ENCODE measurements around the gene SH3TC1.

Gene SH3TC1

DNA sequence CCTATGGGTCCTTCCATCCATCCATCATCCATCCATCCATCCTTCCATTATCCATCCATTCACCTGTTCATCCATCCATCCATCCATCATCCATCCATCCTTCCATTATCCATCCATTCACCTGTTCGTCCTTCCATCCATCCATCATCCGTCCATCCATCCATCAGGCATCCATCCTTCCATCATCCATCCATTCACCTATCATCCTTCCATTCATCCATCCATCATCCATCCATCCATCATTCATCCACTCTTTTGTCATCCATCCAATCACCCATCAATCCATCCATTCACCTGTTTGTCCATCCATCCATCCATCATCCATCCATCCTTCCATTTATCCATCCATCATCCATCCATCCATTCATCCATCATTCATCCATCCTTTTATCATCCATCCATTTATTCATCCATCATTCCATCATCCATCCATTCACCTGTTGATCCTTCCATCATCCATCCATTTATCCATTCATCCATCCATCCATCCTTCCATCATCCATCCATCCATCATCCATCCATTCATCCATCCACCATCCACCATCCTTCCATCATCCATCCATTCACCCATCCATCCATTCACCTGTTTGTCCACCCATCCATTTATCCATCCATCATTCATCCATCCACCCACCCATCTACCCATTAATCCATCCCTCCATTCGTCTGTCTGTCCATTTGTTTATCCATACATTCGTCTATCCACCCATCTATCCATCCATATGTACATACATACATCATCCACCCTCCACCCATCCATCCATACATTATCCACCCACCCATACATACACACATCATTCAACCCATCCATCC lies 34.8 kb downstream of the SH3TC1 start:
- H3K9me3 ChIP-seq (ENCODE audit: control insufficient read depth, low read length) = no peaks in the 10 kb centered on the region
- H3K4me1 ChIP-seq (ENCODE audit: control insufficient read depth, insufficient read depth, low read length, poor library complexity, severe bottlenecking) = peaks cover 6% of the 10 kb centered on the region
- peaks cover 8% of the 10 kb centered on the region for H3K36me3 ChIP-seq (ENCODE audit: control insufficient read depth, insufficient read depth, low read length)
- H3K4me3 ChIP-seq (ENCODE audit: extremely low read depth, insufficient read depth, low read length, poor library complexity, severe bottlenecking) = no peak overlapping the region
- 82 to 89% methylated on average over 4 of the region's 4 CpGs for WGBS, 2 experiments (ENCODE audit: insufficient coverage in 2 of 2)
- no peak overlapping the region for H3K27ac ChIP-seq (ENCODE audit: low read depth, low read length, severe bottlenecking)

DNA sequence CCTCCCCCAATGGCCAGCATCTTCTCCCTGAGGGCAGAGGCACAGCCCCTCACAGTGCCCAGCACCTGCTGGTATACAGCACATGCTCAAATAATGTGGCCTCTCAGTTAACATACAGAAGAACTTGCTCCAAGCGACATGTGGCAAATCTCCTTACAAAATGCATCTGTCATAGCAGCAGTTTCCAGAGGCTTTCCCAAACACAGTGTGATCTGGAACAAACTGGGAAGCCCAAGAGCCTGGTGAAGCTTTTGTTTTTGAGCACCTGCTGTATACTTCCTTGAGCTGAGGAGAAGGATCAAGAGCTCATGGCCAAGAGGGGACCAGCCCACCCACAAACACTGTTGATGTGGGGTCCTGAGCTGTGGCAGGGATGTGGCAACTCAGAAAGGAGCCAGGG lies 35.6 kb downstream of the SH3TC1 start:
- H3K9me3 ChIP-seq (ENCODE audit: control insufficient read depth, low read length) = no peaks in the 10 kb centered on the region
- 89 to 100% methylated on average over 1 of the region's 1 CpG for WGBS, 2 experiments (ENCODE audit: insufficient coverage in 2 of 2)
- no peak overlapping the region for H3K4me3 ChIP-seq (ENCODE audit: extremely low read depth, insufficient read depth, low read length, poor library complexity, severe bottlenecking)
- H3K27ac ChIP-seq (ENCODE audit: low read depth, low read length, severe bottlenecking) = no peak overlapping the region
- peaks cover 6% of the 10 kb centered on the region for H3K4me1 ChIP-seq (ENCODE audit: control insufficient read depth, insufficient read depth, low read length, poor library complexity, severe bottlenecking)
- peaks cover 8% of the 10 kb centered on the region for H3K36me3 ChIP-seq (ENCODE audit: control insufficient read depth, insufficient read depth, low read length)

DNA sequence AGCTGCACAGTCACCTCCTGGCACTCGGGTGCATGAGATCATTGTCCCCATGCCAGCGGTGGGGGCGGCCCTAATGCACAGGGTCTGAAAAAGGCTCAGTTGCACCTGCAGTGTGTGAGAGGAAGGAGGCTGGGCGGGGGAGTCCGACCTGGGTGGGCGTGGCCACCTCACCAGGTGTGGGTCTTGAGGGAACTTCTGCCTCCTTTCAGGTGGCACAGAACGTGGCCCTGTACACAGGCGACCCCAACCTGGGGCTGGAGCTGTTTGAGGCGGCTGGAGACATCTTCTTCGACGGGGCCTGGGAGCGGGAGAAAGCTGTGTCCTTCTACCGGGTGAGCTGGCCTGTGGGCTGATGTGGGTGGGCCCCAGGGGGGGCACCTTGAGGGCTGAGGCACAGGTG lies 36.1 kb downstream of the SH3TC1 start:
- Histone ChIP-seq H3K9me3 (ENCODE audit: control insufficient read depth, low read length) (no peaks in the 10 kb centered on the region), H3K36me3 (ENCODE audit: control insufficient read depth, insufficient read depth, low read length) (peaks cover 8% of the 10 kb centered on the region), H3K4me1 (ENCODE audit: control insufficient read depth, insufficient read depth, low read length, poor library complexity, severe bottlenecking) (peaks cover 6% of the 10 kb centered on the region), H3K27ac (ENCODE audit: low read depth, low read length, severe bottlenecking) (no peak overlapping the region), H3K4me3 (ENCODE audit: extremely low read depth, insufficient read depth, low read length, poor library complexity, severe bottlenecking) (no peak overlapping the region)
- 84 to 87% methylated on average over 9 to 13 of the region's 13 CpGs for WGBS, 2 experiments (ENCODE audit: insufficient coverage in 2 of 2)

DNA sequence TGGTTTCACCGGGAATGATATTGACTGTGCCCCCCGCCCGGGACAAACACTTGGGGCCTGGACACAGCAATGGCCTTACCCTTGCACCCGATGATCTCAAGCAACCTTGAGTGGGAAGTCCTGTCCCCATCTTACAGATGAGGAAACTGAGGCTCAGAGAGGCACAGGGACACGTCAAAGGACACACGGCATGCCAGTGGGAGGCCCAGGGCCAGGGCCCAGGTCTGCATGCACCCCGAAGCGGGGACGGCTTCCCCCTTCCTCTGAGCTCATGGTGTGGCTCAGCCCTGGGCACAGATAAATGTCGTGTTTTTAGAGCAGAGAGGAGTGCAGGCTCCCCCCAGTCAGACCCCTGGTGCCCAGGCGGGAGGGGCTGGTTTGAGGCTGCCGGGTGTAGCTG lies 36.6 kb downstream of the SH3TC1 start:
- Histone ChIP-seq H3K4me1 (ENCODE audit: control insufficient read depth, insufficient read depth, low read length, poor library complexity, severe bottlenecking) (peaks cover 6% of the 10 kb centered on the region), H3K4me3 (ENCODE audit: extremely low read depth, insufficient read depth, low read length, poor library complexity, severe bottlenecking) (no peak overlapping the region), H3K36me3 (ENCODE audit: control insufficient read depth, insufficient read depth, low read length) (peaks cover 8% of the 10 kb centered on the region), H3K27ac (ENCODE audit: low read depth, low read length, severe bottlenecking) (no peak overlapping the region), H3K9me3 (ENCODE audit: control insufficient read depth, low read length) (no peaks in the 10 kb centered on the region)
- 92 to 96% methylated on average over 12 of the region's 12 CpGs for WGBS, 2 experiments (ENCODE audit: insufficient coverage in 2 of 2)

DNA sequence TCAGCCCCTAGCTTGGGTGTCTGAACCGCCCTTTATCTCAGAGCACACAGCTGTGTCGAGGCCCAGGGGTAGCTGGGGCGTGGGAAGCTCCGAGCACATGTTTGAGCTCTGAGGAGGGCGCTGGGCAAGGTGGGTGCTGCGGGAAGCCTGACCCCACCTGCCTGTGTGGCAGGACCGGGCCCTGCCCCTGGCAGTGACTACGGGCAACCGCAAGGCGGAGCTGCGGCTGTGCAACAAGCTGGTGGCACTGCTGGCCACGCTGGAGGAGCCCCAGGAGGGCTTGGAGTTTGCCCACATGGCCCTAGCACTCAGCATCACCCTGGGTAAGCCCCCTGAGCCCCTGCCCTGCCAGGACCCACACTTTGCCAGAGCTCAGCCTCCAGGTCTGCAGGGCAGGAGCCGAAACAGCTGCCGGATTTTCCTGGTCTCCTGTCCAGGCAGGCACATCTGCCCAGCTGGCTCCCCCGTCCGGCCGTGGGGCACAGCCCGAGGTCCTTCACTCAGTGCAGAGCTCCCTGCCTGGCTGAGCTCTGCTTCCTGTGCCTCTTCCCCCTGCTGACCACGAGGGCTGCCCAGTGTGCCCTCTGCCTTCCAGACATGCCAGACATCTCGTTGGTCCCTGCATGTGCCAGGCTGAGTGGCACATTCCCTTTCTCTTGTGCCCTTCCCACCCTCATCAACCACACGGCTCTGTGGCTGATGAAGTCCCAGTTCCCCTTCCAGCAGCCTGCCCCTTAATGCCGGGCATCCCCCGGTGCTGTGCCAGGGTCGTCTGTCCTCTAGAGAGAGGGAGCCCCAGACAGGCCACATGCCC lies 37.2 kb downstream of the SH3TC1 start:
- H3K4me1 ChIP-seq (ENCODE audit: control insufficient read depth, insufficient read depth, low read length, poor library complexity, severe bottlenecking) = peaks cover 6% of the 10 kb centered on the region
- no peak overlapping the region for H3K4me3 ChIP-seq (ENCODE audit: extremely low read depth, insufficient read depth, low read length, poor library complexity, severe bottlenecking)
- no peaks in the 10 kb centered on the region for H3K9me3 ChIP-seq (ENCODE audit: control insufficient read depth, low read length)
- H3K36me3 ChIP-seq (ENCODE audit: control insufficient read depth, insufficient read depth, low read length) = peaks cover 8% of the 10 kb centered on the region
- no peak overlapping the region for H3K27ac ChIP-seq (ENCODE audit: low read depth, low read length, severe bottlenecking)
- 91 to 94% methylated on average over 24 of the region's 24 CpGs for WGBS, 2 experiments (ENCODE audit: insufficient coverage in 2 of 2)

DNA sequence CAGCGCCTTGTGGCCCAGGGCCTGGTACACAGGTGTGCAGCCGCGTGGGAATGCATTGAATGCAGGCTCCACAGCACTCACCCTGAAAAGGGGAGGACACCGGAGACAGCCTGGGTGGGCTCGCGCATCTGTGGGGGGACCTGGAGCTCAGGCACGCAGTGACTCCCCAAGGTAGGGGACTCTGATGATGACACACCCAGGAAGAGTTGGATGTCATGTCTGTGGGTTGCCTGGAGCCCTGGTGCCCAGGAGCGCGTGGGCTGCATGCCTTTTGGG lies 37.8 kb downstream of the SH3TC1 start:
- peaks cover 8% of the 10 kb centered on the region for H3K36me3 ChIP-seq (ENCODE audit: control insufficient read depth, insufficient read depth, low read length)
- H3K4me3 ChIP-seq (ENCODE audit: extremely low read depth, insufficient read depth, low read length, poor library complexity, severe bottlenecking) = no peak overlapping the region
- H3K4me1 ChIP-seq (ENCODE audit: control insufficient read depth, insufficient read depth, low read length, poor library complexity, severe bottlenecking) = peaks cover 6% of the 10 kb centered on the region
- no peaks in the 10 kb centered on the region for H3K9me3 ChIP-seq (ENCODE audit: control insufficient read depth, low read length)
- H3K27ac ChIP-seq (ENCODE audit: low read depth, low read length, severe bottlenecking) = no peak overlapping the region
- WGBS, 2 experiments (ENCODE audit: insufficient coverage in 2 of 2) = 84 to 89% methylated on average over 9 of the region's 9 CpGs

DNA sequence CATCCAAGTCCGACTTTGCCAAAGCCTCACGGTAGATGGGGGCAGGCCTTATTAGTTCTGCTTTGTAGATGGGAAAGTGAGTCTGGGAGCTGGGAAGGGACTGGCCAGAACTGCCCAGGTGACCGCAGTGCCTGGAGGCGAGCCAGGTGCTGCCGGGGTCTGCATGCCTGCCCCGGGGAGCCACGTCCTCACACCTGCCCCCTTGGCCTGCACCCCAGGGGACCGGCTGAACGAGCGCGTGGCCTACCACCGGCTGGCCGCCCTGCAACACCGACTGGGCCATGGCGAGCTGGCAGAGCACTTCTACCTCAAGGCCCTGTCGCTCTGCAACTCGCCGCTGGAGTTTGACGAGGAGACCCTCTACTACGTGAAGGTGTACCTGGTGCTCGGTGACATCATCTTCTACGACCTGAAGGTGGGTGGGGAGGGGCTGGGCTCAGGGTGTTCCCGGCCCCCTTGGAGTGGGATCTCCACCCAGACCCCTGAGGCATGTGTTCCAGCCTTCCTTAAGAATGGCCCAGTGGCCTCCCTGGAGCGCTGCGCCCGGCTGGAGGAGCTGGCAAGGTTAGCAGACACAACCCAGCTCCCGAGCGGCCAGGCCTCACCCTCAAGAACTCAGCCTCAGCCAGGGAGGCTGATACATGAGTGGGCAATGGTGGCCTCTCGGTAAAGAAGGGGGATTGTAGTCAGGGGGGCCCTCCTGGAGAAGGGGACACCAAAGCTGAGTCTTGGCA lies 38.3 kb downstream of the SH3TC1 start:
- no peaks in the 10 kb centered on the region for H3K9me3 ChIP-seq (ENCODE audit: control insufficient read depth, low read length)
- 94% methylated on average over 24 to 26 of the region's 29 CpGs for WGBS, 2 experiments (ENCODE audit: insufficient coverage in 2 of 2)
- no peak overlapping the region for H3K27ac ChIP-seq (ENCODE audit: low read depth, low read length, severe bottlenecking)
- peaks cover 8% of the 10 kb centered on the region for H3K4me1 ChIP-seq (ENCODE audit: control insufficient read depth, insufficient read depth, low read length, poor library complexity, severe bottlenecking)
- H3K36me3 ChIP-seq (ENCODE audit: control insufficient read depth, insufficient read depth, low read length) = peaks cover 8% of the 10 kb centered on the region
- H3K4me3 ChIP-seq (ENCODE audit: extremely low read depth, insufficient read depth, low read length, poor library complexity, severe bottlenecking) = no peak overlapping the region

DNA sequence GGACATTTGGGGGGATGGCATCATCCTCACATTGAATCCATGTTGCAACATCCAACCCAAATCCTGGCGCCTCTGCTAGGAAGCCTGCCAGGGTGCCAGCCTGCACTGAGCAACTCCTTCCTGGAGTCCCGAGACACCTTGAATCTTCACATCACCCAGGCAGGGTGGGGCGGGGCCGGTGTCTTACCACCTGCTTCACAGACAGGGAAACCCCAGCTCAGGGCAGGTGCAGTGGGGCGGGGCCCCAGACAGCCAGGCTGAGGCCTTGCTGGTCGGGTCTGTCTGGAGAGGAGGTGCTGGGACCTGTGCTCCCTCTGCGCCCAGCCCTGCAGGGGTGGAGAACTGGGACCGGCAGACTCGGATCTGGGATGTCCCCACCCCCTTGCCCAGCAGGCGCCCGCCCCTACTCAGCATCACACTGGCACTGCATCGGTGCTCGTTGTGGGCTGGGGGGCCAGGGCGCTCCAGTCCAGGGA lies 39.0 kb downstream of the SH3TC1 start:
- H3K27ac ChIP-seq (ENCODE audit: low read depth, low read length, severe bottlenecking) = no peak overlapping the region
- H3K4me1 ChIP-seq (ENCODE audit: control insufficient read depth, insufficient read depth, low read length, poor library complexity, severe bottlenecking) = peaks cover 11% of the 10 kb centered on the region
- WGBS, 2 experiments (ENCODE audit: insufficient coverage in 2 of 2) = 55 to 63% methylated on average over 9 to 12 of the region's 14 CpGs
- H3K4me3 ChIP-seq (ENCODE audit: extremely low read depth, insufficient read depth, low read length, poor library complexity, severe bottlenecking) = no peak overlapping the region
- no peaks in the 10 kb centered on the region for H3K9me3 ChIP-seq (ENCODE audit: control insufficient read depth, low read length)
- peaks cover 8% of the 10 kb centered on the region for H3K36me3 ChIP-seq (ENCODE audit: control insufficient read depth, insufficient read depth, low read length)

DNA sequence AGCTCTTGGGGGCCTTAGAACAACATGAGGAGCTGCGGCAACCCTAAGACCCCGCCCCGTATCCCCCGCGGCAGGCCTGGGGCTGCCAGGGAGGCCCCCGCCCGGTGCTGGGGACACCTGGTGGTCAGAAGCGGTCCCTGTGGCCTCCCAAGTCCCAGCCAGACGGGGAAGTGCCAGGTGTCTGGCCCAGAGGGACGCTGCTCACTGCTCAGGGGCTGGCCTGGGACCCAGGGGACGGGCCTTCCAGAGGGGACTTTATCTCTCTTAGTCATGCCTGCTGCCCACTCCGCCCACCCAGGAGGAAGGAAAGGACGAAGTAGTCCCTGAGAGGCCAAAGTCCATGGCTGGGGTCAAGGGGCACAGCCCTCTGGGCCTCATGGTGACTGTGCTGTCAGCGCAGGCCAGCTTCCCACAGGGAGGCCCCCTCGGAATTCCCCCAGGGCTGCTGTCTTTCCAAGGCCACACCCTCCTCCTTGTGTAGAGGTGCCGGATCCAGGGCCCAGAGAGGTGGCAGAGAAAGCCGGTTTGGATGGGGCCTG lies 39.5 kb downstream of the SH3TC1 start:
- 38 to 39% methylated on average over 14 of the region's 17 CpGs for WGBS, 2 experiments (ENCODE audit: insufficient coverage in 2 of 2)
- Histone ChIP-seq H3K4me1 (ENCODE audit: control insufficient read depth, insufficient read depth, low read length, poor library complexity, severe bottlenecking) (peaks cover 11% of the 10 kb centered on the region), H3K36me3 (ENCODE audit: control insufficient read depth, insufficient read depth, low read length) (peaks cover 7% of the 10 kb centered on the region), H3K9me3 (ENCODE audit: control insufficient read depth, low read length) (no peaks in the 10 kb centered on the region), H3K27ac (ENCODE audit: low read depth, low read length, severe bottlenecking) (no peak overlapping the region), H3K4me3 (ENCODE audit: extremely low read depth, insufficient read depth, low read length, poor library complexity, severe bottlenecking) (no peak overlapping the region)

DNA sequence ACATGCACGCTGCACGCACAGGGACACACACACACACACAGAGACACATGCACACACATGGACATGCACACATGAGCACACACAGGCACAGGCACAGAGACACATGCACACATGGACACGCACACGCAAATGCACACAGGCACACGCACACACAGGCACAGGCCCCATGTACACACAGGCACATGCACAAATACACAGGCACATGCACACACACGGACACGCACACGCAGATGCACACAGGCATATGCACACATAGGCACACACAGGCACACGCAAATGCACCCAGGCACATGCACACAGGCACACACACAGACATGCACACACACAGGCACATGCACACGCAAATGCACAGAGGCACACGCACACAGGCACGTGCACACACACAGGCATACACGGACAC lies 40.1 kb downstream of the SH3TC1 start:
- no peak overlapping the region for H3K27ac ChIP-seq (ENCODE audit: low read depth, low read length, severe bottlenecking)
- H3K36me3 ChIP-seq (ENCODE audit: control insufficient read depth, insufficient read depth, low read length) = peaks cover under 1% of the 10 kb centered on the region
- no peak overlapping the region for H3K4me3 ChIP-seq (ENCODE audit: extremely low read depth, insufficient read depth, low read length, poor library complexity, severe bottlenecking)
- 87 to 96% methylated on average over 11 to 12 of the region's 13 CpGs for WGBS, 2 experiments (ENCODE audit: insufficient coverage in 2 of 2)
- peaks cover 11% of the 10 kb centered on the region for H3K4me1 ChIP-seq (ENCODE audit: control insufficient read depth, insufficient read depth, low read length, poor library complexity, severe bottlenecking)
- no peaks in the 10 kb centered on the region for H3K9me3 ChIP-seq (ENCODE audit: control insufficient read depth, low read length)

Data from mesodermal cell (in vitro differentiated cells).